A549 treated with CpdA at 1 μM for 4 hours (cell line): ENCODE data around the gene CBLL1. TPM values are rescaled to one million over a fixed set of nuclear protein-coding genes. Genes with fewer than 3 reads are reported as not detected.

Source experiments
- total RNA-seq: library from RNA; stranded (reverse); fragments of 200-300 nt; extraction: Qiagen RNA extraction; gene quantifications from 5 replicates; pipeline ENCODE4 v1.2.3, GENCODE V29; 2022; ENCODE audit warnings: low read depth

CBLL1 gene
- total RNA-seq = 28.9 to 61.1 TPM (median 31.0 TPM) in 5 replicates

GRCh38 chr7:107743567-107744344, at the start of gene CBLL1:
Gene CBLL1, plus strand, starts transcription at chr7:107744142. Its CDS starts 22 bp downstream, at chr7:107744164.

GRCh38 chr7:107803009-107803610, 59.2 kb downstream of the CBLL1 start, which contains the start of gene SLC26A3:
Gene SLC26A3, minus strand, starts transcription at chr7:107803223. Its CDS starts 8,714 bp downstream, at chr7:107794509.

Other genes starting within 250 kb of the CBLL1 start
- gene COG5, start 180.2 kb upstream of the CBLL1 start, total RNA-seq = 9.4 to 13.9 TPM (median 11.7 TPM) in 5 replicates
- 8.6 to 11.4 TPM (median 10.2 TPM) in 5 replicates for gene DUS4L, start 180.2 kb upstream of the CBLL1 start, total RNA-seq
- gene BCAP29, start 163.9 kb upstream of the CBLL1 start, total RNA-seq = 33.5 to 47.6 TPM (median 38.0 TPM) in 5 replicates
- 0.08 to 0.12 TPM (median 0.09 TPM) in 4 of 5 replicates, not detected in the other for gene SLC26A4, start 83.3 kb upstream of the CBLL1 start, total RNA-seq
- not detected in 5 replicates for gene SLC26A3, start 59.1 kb downstream of the CBLL1 start, total RNA-seq
- gene DLD, start 147.0 kb downstream of the CBLL1 start, total RNA-seq = 89.6 to 123 TPM (median 92.6 TPM) in 5 replicates